Right forelimb (tissue), 1 donor: ENCODE measurements around the gene EME2.

Experiments
- DNase-seq: peaks from one replicate; pipeline ENCODE4 v3.0.0-alpha.2; 2018

The EME2 gene

GRCh38 chr16:1745900-1746692 is 26.5 kb upstream of the EME2 start:
- no peak for DNase-seq

- no peak for DNase-seq
These were observed 25.9 kb upstream of the EME2 start for GRCh38 chr16:1746693-1747195.

DNA sequence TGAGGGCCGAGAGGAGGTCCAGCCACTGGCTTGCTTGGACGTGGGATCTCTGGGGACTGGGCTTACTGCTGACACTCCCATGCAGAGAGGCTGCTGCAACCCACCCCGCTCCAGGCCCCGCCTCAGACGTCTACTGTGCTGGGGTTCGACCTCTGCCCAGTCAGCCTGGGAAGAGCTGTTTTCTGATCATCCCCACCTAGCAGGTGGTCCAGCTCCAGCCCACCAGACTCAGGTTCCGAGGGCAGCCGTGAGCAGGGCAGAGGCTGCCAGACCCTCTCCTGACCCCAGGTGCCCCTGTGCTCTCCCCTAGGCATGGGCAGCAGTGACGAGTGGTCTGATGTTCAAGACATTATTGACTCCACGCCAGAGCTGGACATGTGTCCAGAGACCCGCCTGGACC is 24.7 kb upstream of the EME2 start:
- no peak for DNase-seq

- no peak for DNase-seq
These were observed 23.2 kb upstream of the EME2 start for GRCh38 chr16:1749152-1750117.

DNA sequence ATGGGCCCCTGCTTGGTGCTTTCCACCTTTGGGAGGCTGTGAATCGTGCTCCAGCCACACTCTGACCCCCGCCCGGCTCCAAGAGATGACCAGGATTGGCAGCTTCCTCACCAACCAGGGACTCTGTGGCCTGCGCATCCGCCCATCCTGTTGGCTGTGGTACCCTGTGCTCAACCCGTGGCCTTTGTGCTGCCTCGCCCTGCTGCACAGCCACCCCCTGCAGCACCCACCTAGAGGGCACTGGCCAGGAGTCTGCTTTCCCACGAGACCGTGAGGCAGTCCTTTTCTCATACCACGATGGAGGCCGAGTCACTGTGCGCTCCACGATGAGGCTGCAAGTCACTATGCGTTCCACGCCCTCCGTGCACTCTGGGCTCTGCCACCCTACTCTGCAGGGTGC is 20.7 kb upstream of the EME2 start:
- DNase-seq, result no peak

GRCh38 chr16:1752853-1753252 is 19.8 kb upstream of the EME2 start:
- no peak for DNase-seq

DNA sequence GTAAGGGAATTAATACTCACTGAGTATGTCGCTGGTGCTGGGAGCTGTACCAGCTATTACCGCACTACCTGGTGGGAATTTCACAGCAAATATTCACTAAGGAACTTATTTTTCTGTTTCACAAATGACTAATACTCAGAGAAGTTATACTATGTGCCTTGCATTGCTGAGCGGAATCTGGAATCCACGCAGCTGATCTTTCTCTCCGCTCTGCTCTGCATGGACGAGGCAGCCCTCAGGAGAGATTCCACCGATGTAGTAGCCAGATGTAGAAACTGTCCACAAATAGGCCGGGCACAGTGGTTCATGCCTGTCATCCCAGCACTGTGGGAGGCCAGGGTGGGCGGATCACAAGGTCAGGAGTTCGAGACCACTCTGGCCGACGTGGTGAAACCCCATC is 18.4 kb upstream of the EME2 start:
- no peak for DNase-seq

DNA sequence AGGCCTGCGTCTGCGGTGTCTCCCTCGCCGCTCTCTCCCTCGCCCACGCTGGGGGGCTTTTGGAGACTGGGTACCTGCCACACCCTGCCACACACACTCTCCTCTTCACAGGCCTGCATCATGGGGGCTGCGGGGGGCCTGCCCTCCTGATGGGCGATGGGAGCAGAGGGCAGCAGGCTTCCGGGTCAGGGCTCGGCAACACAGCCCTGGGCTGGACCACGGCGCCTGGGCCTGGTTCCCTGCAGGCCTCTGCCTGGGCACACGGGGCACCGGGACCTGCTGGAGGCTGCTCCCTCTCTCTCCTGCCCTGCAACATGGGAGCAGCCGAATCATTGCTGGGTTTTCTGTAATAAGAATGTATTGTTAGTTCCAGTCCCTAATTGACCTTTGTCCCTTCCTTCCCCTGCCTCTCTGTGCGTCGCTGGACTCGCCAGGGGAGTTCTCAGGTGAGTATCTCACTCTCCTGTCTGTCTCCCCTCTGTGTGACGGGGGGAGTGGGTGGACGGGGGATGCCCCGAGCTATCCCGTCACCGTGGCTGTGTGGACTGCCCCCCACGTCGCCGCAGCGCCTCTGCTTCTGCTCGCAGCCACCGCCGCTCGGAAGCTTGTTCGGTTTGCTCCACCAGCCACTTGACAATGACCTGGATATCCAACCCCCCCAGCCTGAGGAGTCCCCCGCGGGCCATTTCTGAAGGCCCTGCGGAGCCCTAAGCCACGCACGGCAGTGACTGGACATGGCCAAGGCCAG is 14.7 kb upstream of the EME2 start:
- no peak for DNase-seq

- peak; percentile 36 for DNase-seq
These were observed 13.7 kb upstream of the EME2 start for GRCh38 chr16:1758923-1759322.

DNA sequence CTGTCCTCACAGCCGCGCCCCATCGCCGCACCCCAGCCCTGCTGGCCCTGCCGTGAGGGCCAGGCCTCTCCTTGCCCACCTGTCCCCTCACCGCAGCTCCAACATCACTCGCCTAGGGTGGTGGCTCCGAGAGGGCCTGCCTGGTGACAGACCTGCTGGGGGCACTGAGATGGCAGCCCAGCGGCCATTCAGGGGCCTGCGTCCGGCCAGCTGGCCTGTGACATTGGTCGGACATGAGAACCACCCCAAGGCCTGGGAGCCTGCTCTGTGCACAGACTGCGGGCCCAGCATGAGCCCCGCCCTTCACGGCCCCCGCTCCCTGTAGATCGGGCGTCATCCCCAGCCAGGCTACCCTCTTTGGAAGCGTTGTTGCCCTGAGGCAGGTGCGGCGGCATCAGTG is 13.1 kb upstream of the EME2 start:
- no peak for DNase-seq

DNA sequence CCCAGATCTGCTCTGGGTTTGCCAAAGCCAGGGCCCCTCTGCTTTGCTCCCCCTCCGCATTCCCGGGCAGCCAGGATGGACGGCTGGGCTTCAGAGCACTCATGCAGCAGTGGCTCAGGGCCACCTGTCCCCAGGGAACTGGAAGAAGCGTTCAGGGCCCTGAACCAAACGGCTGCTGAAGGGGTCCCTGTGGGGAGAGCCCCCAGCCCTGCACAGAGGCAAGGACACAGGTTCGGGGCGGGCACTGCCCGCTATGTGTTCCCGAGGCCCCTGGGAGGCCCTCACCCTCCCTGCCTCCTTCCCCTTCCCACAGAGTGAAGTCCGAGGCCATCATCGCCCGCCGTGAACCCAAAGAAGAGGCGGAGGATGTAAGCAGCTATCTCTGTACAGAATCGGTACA is 11.7 kb upstream of the EME2 start:
- peak; percentile 40 for DNase-seq

- DNase-seq, result no peak
These were observed 10.9 kb upstream of the EME2 start for GRCh38 chr16:1761751-1762150.

- DNase-seq, result no peak
These were observed 10.3 kb upstream of the EME2 start for GRCh38 chr16:1762196-1762878.

GRCh38 chr16:1762879-1763520 is 9.6 kb upstream of the EME2 start:
- DNase-seq, result no peak

GRCh38 chr16:1763521-1764511 is 8.8 kb upstream of the EME2 start:
- peak; percentile 61 for DNase-seq

DNA sequence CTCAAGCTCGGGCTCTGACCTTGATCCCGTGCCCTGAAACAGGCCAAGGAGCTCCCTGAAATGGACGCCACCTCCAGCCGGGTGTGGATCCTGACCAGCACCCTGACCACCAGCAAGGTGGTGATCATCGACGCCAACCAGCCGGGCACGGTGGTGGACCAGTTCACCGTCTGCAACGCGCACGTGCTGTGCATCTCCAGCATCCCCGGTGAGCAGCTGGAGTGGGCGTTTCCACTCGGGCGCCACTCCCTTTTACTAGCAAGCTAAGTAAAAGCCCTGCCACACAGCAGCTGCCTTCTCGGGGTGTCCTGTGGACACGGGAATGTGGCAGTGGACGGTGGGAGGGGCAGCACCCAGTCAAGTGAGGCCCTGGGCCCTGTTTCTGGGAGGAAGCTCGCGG is 7.6 kb upstream of the EME2 start:
- DNase-seq, result no peak

- DNase-seq, result no peak
These were observed 6.8 kb upstream of the EME2 start for GRCh38 chr16:1765826-1766225.

GRCh38 chr16:1766231-1766630 is 6.4 kb upstream of the EME2 start:
- no peak for DNase-seq

GRCh38 chr16:1766701-1767100 is 5.9 kb upstream of the EME2 start:
- DNase-seq, result no peak

DNA sequence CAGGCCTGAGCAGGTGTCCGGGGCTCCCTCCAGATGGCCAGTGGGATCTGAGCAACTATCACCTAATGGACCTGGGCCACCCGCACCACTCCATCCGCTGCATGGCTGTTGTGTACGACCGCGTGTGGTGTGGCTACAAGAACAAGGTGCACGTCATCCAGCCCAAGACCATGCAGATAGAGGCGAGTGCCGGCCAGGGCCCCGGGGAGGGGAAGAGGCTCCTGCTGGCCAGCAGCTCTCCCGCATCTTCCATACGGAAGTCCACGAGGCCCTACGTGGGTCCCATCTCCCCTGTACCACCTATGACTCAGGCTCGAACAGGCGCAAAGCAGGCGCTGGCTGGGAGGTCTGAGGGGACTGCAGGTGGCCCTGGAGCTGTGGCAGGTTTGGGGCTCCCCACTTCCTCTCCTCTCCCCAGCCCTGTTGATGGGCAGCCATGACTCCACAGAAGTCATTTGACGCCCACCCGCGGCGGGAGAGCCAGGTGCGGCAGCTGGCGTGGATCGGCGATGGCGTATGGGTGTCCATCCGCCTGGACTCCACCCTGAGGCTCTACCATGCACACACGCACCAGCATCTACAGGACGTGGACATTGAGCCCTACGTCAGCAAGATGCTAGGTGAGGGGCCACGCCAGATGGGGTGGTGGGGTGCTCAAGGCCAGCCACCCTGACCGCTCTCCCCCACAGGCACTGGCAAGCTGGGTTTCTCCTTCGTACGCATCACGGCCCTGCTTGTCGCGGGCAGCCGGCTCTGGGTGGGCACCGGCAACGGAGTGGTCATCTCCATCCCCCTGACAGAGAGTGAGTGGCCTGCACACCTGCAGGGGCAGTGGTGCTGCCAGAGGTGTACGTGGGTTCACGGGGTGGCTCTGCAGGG is 5.3 kb upstream of the EME2 start:
- DNase-seq, result no peak
